ENCODE data around the gene NDUFS6. TPM values are rescaled to one million over a fixed set of nuclear protein-coding genes. Genes with fewer than 3 reads are reported as not detected.

The NDUFS6 gene
- total RNA-seq, 1 donor from 2014 or later = 69.2 TPM

DNA sequence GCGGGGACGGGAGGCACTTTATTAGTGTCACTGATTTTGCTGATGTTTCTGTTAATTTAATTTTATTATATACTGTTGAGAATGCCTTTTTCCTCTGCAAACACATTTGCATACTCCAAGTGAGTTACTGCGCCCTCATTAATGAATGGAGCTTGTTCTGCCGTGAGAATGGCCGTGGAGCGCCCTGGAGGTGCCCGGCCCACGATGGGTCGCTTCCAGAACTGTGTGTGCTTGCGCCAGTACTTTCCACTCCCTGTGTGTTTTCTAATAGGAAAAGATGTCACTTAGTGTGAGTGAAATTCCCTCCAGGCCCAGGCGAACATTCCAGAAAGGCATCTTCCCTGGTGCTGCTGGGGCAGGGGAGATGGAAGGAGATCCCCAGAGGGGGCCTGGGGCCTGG lies 30.1 kb downstream of the NDUFS6 start:
- H3K27me3 ChIP-seq (ENCODE audit: control insufficient read depth, insufficient read depth, low read length) = peaks cover 26% of the 10 kb centered on the region
- no peaks in the 10 kb centered on the region for H3K36me3 ChIP-seq (ENCODE audit: control insufficient read depth, insufficient read depth, low read length)
- TF ChIP-seq, protein P1, sequence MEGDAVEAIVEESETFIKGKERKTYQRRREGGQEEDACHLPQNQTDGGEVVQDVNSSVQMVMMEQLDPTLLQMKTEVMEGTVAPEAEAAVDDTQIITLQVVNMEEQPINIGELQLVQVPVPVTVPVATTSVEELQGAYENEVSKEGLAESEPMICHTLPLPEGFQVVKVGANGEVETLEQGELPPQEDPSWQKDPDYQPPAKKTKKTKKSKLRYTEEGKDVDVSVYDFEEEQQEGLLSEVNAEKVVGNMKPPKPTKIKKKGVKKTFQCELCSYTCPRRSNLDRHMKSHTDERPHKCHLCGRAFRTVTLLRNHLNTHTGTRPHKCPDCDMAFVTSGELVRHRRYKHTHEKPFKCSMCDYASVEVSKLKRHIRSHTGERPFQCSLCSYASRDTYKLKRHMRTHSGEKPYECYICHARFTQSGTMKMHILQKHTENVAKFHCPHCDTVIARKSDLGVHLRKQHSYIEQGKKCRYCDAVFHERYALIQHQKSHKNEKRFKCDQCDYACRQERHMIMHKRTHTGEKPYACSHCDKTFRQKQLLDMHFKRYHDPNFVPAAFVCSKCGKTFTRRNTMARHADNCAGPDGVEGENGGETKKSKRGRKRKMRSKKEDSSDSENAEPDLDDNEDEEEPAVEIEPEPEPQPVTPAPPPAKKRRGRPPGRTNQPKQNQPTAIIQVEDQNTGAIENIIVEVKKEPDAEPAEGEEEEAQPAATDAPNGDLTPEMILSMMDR (IDR thresholded peaks at IDR 0.05; ENCODE audit: insufficient read depth, low read length, poor library complexity, severe bottlenecking) = no peak
- H3K4me3 ChIP-seq (ENCODE audit: low read depth, low read length) = no peak overlapping the region
- DNase-seq (ENCODE audit: low read depth) = no peak

DNA sequence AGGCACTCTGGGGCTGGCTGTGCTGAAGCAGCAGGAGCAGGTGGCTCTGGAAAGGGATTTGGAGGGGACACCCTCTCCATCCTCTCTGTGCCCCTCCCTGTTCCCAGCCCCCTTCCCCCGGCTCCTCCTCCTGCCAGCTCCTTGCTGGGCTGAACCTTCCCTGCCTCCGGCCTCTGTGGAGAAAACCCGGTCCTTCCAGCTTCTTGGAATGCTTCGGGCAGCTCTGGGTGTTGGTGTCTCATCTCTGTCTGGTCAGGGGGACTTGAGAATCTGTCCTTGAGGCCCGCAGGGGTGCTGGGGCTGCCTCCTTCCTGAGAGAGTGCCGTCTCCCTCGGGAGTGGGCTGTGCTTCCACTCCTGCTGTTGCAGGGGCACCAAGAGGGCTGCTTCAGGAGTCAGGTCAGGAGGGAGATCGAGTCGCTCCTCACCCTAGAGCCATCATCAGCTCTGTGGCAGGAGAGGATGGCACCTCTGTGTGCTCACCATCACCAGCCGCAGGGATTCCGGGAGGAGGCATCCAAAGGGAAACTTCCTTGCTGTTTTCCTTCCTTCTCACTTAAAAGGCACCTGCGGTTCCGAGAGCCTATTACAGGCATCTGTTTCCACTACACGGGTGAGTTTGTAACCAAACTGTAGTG lies 30.6 kb downstream of the NDUFS6 start:
- Histone ChIP-seq H3K36me3 (ENCODE audit: control insufficient read depth, insufficient read depth, low read length) (no peaks in the 10 kb centered on the region), H3K27me3 (ENCODE audit: control insufficient read depth, insufficient read depth, low read length) (peaks cover 27% of the 10 kb centered on the region), H3K4me3 (ENCODE audit: low read depth, low read length) (no peak overlapping the region)
- TF ChIP-seq, protein P1 (IDR thresholded peaks at IDR 0.05; ENCODE audit: insufficient read depth, low read length, poor library complexity, severe bottlenecking) = no peak
- no peak for DNase-seq (ENCODE audit: low read depth)

DNA sequence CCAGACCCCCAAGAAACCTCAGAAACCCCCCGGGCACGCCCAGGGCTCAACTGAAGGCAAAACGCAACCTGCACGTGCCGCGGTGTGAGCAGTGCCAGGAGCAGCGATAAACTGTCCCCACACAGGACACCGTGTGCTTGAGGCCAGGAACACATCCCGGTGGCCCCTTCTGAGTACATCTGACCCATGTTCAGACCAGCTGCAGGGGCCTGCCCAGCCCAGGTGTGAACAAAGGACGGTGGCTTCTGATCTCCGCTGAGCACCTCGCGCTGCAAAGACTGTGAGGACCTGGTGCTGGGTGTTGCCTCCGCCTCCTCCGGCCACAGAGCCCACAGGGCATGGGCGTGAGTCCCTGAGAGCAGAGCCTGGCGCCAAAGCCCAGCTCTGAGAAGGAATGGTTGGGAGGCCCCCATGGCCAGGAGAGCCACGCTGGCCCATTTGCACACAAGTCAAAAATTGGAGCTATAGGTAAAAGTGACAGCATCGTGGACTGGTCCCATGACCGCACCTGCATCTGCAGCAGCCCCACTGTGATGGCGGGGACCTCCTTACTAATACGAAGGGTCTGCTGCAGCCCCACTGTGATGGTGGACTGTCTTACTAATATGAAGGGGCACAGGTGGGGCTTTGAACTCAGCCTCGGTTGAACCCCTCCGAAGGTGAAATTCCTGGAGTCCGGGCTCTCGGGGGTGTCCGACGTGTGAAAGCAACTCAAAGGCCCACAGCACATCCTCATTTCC lies 31.5 kb downstream of the NDUFS6 start:
- no peaks in the 10 kb centered on the region for H3K36me3 ChIP-seq (ENCODE audit: control insufficient read depth, insufficient read depth, low read length)
- TF ChIP-seq, protein P1 (IDR thresholded peaks at IDR 0.05; ENCODE audit: insufficient read depth, low read length, poor library complexity, severe bottlenecking) = no peak
- DNase-seq (ENCODE audit: low read depth) = no peak
- H3K4me3 ChIP-seq (ENCODE audit: low read depth, low read length) = no peak overlapping the region
- peaks cover 27% of the 10 kb centered on the region for H3K27me3 ChIP-seq (ENCODE audit: control insufficient read depth, insufficient read depth, low read length)

DNA sequence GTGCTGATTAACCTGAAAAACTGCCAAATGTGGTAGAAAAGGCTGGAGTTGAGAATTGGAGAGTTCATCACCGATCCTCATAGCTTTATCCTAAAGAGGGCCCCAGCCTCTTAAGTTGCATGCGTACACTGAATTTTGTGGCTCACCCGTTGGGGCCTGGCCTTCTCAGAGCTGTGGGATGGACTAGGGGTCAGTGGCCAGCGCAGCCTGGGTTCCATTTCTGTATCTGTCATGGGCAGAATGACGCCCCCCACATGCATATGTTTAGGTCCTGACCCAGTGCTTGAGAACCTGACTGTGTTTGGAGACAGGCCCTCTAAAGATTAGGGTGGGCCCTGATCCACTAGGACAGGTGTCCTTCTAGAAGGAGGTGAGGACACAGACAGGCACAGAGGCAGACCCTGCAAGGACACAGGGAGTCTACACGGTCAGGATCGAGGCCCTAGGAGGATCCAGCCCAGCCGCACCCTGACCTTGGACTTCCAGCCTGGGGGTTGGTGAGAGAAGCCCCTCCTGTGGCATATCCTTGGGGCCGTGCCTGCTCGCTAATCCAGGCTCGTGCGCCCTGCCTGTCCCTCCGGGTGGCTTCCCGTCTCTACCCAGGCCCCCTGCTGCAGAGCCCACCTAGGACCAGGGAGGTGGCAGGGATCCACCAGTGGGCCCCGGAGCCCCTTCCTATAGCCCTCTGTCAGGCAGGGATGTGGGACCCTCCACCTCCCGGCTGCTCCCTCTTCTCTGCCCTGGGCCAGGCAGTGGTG lies 32.2 kb downstream of the NDUFS6 start:
- no peak for DNase-seq (ENCODE audit: low read depth)
- TF ChIP-seq, protein P1 (IDR thresholded peaks at IDR 0.05; ENCODE audit: insufficient read depth, low read length, poor library complexity, severe bottlenecking) = no peak
- H3K36me3 ChIP-seq (ENCODE audit: control insufficient read depth, insufficient read depth, low read length) = no peaks in the 10 kb centered on the region
- no peak overlapping the region for H3K4me3 ChIP-seq (ENCODE audit: low read depth, low read length)
- H3K27me3 ChIP-seq (ENCODE audit: control insufficient read depth, insufficient read depth, low read length) = peaks cover 27% of the 10 kb centered on the region

DNA sequence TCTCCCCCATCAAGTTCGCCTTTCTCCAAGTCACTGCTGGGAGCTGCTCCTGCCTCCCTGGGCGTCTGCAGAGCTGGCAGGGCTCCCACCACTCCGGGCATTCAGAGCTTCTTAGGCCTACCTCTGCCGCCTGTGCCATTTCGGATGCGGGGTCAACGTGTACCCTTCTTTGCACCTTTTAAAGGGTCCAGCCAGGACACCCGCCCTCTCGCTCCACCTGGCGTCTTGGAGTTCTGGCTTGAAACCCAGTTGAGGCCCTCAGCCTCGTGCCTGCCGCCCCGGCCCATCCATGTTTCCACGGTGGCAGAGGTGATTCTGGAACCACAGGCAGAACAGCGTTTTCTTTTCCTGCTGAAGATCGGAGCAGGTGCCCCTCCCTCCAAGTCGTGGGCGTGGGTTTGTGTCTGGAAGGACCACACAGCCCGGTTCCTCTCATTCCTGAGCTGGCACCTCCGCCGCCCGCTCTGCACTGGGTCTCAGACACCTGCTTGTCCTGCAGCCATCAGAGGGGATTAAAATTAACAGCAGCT lies 32.9 kb downstream of the NDUFS6 start:
- Histone ChIP-seq H3K36me3 (ENCODE audit: control insufficient read depth, insufficient read depth, low read length) (no peaks in the 10 kb centered on the region), H3K4me3 (ENCODE audit: low read depth, low read length) (no peak overlapping the region), H3K27me3 (ENCODE audit: control insufficient read depth, insufficient read depth, low read length) (peaks cover 27% of the 10 kb centered on the region)
- no peak for DNase-seq (ENCODE audit: low read depth)
- TF ChIP-seq, protein P1 (IDR thresholded peaks at IDR 0.05; ENCODE audit: insufficient read depth, low read length, poor library complexity, severe bottlenecking) = no peak
